Brain pericyte (primary cell): ENCODE data around the gene ERP29.
"Not testable (repeated sequence)": the region's sequence is repeated elsewhere in the genome, so short reads cannot be mapped to it uniquely, and the experiment has no call there.

ENCODE experiments used
- DNase-seq: peaks from one replicate; pipeline ENCODE4 v3.0.0-alpha.2; 2012; ENCODE audit warnings: low read depth, low spot score

Gene ERP29

GRCh38 chr12:112012775-112013600 lies at the start of gene ERP29, which contains the start of gene TMEM116:
Gene ERP29 (plus strand): TSS chr12:112013426. CDS start chr12:112013466, 40 bp downstream.
Gene TMEM116 (minus strand): TSS chr12:112013165. CDS start chr12:112005270, 7,895 bp downstream.
- peak; percentile 96 for DNase-seq

- DNase-seq = no peak
Observed at GRCh38 chr12:111964935-111965334, 48.3 kb upstream of the ERP29 start.

- DNase-seq = no peak
Observed at GRCh38 chr12:111971800-111972199, 41.4 kb upstream of the ERP29 start.

GRCh38 chr12:111975161-111975931 lies 37.9 kb upstream of the ERP29 start:
- DNase-seq = no peak

GRCh38 chr12:111976291-111976690 lies 36.9 kb upstream of the ERP29 start:
- no peak for DNase-seq

- no peak for DNase-seq
Observed at GRCh38 chr12:111976860-111977259, 36.4 kb upstream of the ERP29 start.

GRCh38 chr12:111978545-111978944 lies 34.7 kb upstream of the ERP29 start:
- no peak for DNase-seq

- no peak for DNase-seq
Observed at GRCh38 chr12:111980598-111980997, 32.6 kb upstream of the ERP29 start.

GRCh38 chr12:111981987-111982386 lies 31.2 kb upstream of the ERP29 start:
- DNase-seq = no peak

- no peak for DNase-seq
Observed at GRCh38 chr12:111984820-111985219, 28.4 kb upstream of the ERP29 start.

- no peak for DNase-seq
Observed at GRCh38 chr12:111991535-111991934, 21.7 kb upstream of the ERP29 start.

- no peak for DNase-seq
Observed at GRCh38 chr12:111991946-111992345, 21.3 kb upstream of the ERP29 start.

GRCh38 chr12:111992464-111992863 lies 20.8 kb upstream of the ERP29 start:
- DNase-seq = no peak

GRCh38 chr12:111993292-111994150 lies 19.7 kb upstream of the ERP29 start:
- DNase-seq = no peak

- DNase-seq = not testable (repeated sequence)
Observed at GRCh38 chr12:111994211-111995111, 18.8 kb upstream of the ERP29 start.

- DNase-seq = no peak
Observed at GRCh38 chr12:111995782-111996480, 17.3 kb upstream of the ERP29 start.

GRCh38 chr12:111997300-111997699 lies 15.9 kb upstream of the ERP29 start:
- DNase-seq = no peak

GRCh38 chr12:111998015-111998414 lies 15.2 kb upstream of the ERP29 start:
- DNase-seq = no peak

- not testable (repeated sequence) for DNase-seq
Observed at GRCh38 chr12:111999129-111999528, 14.1 kb upstream of the ERP29 start.

- no peak for DNase-seq
Observed at GRCh38 chr12:112000820-112001219, 12.4 kb upstream of the ERP29 start.
